Skeletal muscle tissue (tissue), 4 donors: ENCODE measurements around the gene GPSM1. TPM values are rescaled to one million over a fixed set of nuclear protein-coding genes. Genes with fewer than 3 reads are reported as not detected.

Experiments
- H3K27ac ChIP-seq: one replicate; pipeline ENCODE4 v1.7.0; 2013; ENCODE audit warnings: mild to moderate bottlenecking, low read depth, low read length, inconsistent platforms
- H3K27me3 ChIP-seq, 3 donors: one replicate each; pipeline ENCODE4 v1.7.0; 2013; ENCODE audit warnings: low read length in 3 of 3; ENCODE audit not compliant: control insufficient read depth in 3 of 3, insufficient read depth in 3 of 3
- H3K36me3 ChIP-seq, 3 donors: one replicate each; pipeline ENCODE4 v1.7.0; 2013; ENCODE audit warnings: low read length in 3 of 3; ENCODE audit not compliant: control insufficient read depth in 3 of 3, insufficient read depth in 3 of 3
- H3K4me1 ChIP-seq, 3 donors: one replicate each; pipeline ENCODE4 v1.7.0; 2013; ENCODE audit warnings: low read length in 3 of 3, mild to moderate bottlenecking in 3 of 3; ENCODE audit not compliant: control insufficient read depth in 3 of 3, insufficient read depth in 3 of 3
- H3K4me3 ChIP-seq, 3 donors: one replicate each; pipeline ENCODE4 v1.7.0; 2013; ENCODE audit warnings: low read length in 3 of 3
- H3K9ac ChIP-seq, 3 donors: one replicate each; pipeline ENCODE4 v1.7.0; 2013; ENCODE audit warnings: low read length in 3 of 3, mild to moderate bottlenecking in 3 of 3, moderate library complexity in 2 of 3, low read depth in 1 of 3
- H3K9me3 ChIP-seq, 3 donors: one replicate each; pipeline ENCODE4 v1.7.0; 2013; ENCODE audit warnings: low read length in 3 of 3; ENCODE audit not compliant: control insufficient read depth in 3 of 3
- total RNA-seq: library from RNA; depleted of rRNA; stranded (reverse); fragments of >200 nt; gene quantifications from one replicate; pipeline ENCODE4 v1.2.3, GENCODE V29; 2014
- donor health status: Osteomylitis.

Gene GPSM1
- total RNA-seq, 1 donor from 2014 or later = 14.1 TPM

- Histone ChIP-seq H3K4me3 (no peak overlapping the region), H3K9me3 (no peaks in the 10 kb centered on the region), H3K4me1 (no peaks in the 10 kb centered on the region), H3K27me3 (no peaks in the 10 kb centered on the region), H3K27ac (no peak overlapping the region), H3K36me3 (peaks cover 35 to 43% (median 42%) of the 10 kb centered on the region in 3 donors), H3K9ac (no peak overlapping the region)
Observed at GRCh38 chr9:136379401-136379800, 52.1 kb downstream of the GPSM1 start.

- no peaks in the 10 kb centered on the region for H3K27me3 ChIP-seq
- H3K36me3 ChIP-seq = peaks cover 36 to 47% (median 43%) of the 10 kb centered on the region in 3 donors
- no peaks in the 10 kb centered on the region for H3K9me3 ChIP-seq
- H3K4me3 ChIP-seq = no peak overlapping the region
- no peak overlapping the region for H3K9ac ChIP-seq
- no peaks in the 10 kb centered on the region for H3K4me1 ChIP-seq
- H3K27ac ChIP-seq = no peak overlapping the region
Observed at GRCh38 chr9:136379891-136380290, 52.6 kb downstream of the GPSM1 start.

GRCh38 chr9:136380381-136380780 is 53.0 kb downstream of the GPSM1 start:
- Histone ChIP-seq H3K4me1 (no peaks in the 10 kb centered on the region), H3K9ac (no peak overlapping the region), H3K27ac (no peak overlapping the region), H3K4me3 (no peak overlapping the region), H3K9me3 (no peaks in the 10 kb centered on the region), H3K36me3 (peaks cover 40 to 50% (median 43%) of the 10 kb centered on the region in 3 donors), H3K27me3 (no peaks in the 10 kb centered on the region)

GRCh38 chr9:136381311-136381710 is 54.0 kb downstream of the GPSM1 start:
- H3K27me3 ChIP-seq = no peaks in the 10 kb centered on the region
- H3K9ac ChIP-seq = no peak overlapping the region
- no peak overlapping the region for H3K27ac ChIP-seq
- no peak overlapping the region for H3K4me3 ChIP-seq
- peaks cover 39 to 50% (median 46%) of the 10 kb centered on the region in 3 donors for H3K36me3 ChIP-seq
- no peaks in the 10 kb centered on the region for H3K4me1 ChIP-seq
- no peaks in the 10 kb centered on the region for H3K9me3 ChIP-seq

GRCh38 chr9:136381966-136382513 is 54.7 kb downstream of the GPSM1 start:
- H3K4me3 ChIP-seq = no peak overlapping the region
- H3K9me3 ChIP-seq = no peaks in the 10 kb centered on the region
- no peaks in the 10 kb centered on the region for H3K4me1 ChIP-seq
- no peaks in the 10 kb centered on the region for H3K27me3 ChIP-seq
- no peak overlapping the region for H3K9ac ChIP-seq
- H3K27ac ChIP-seq = no peak overlapping the region
- peaks cover 42 to 50% (median 49%) of the 10 kb centered on the region in 3 donors for H3K36me3 ChIP-seq

- Histone ChIP-seq H3K27ac (no peak overlapping the region), H3K9me3 (no peaks in the 10 kb centered on the region)
Observed at GRCh38 chr9:136383436-136383835, 56.1 kb downstream of the GPSM1 start.

GRCh38 chr9:136385015-136385414 is 57.7 kb downstream of the GPSM1 start:
- Histone ChIP-seq H3K4me1 (no peaks in the 10 kb centered on the region), H3K4me3 (no peak overlapping the region), H3K27ac (no peak overlapping the region), H3K27me3 (no peaks in the 10 kb centered on the region), H3K9me3 (no peaks in the 10 kb centered on the region), H3K36me3 (peaks cover 59 to 68% (median 62%) of the 10 kb centered on the region in 3 donors), H3K9ac (no peak overlapping the region)

More at GRCh38 chr9:136383436-136383835, 56.1 kb downstream of the GPSM1 start:
- Histone ChIP-seq H3K36me3 (peaks cover 51 to 58% (median 54%) of the 10 kb centered on the region in 3 donors), H3K9ac (no peak overlapping the region), H3K27me3 (no peaks in the 10 kb centered on the region), H3K4me1 (no peaks in the 10 kb centered on the region), H3K4me3 (no peak overlapping the region)

GRCh38 chr9:136386018-136386417 is 58.7 kb downstream of the GPSM1 start:
- Histone ChIP-seq H3K4me1 (no peaks in the 10 kb centered on the region), H3K4me3 (no peak overlapping the region), H3K27ac (no peak overlapping the region), H3K36me3 (peaks cover 53 to 64% (median 54%) of the 10 kb centered on the region in 3 donors), H3K9me3 (no peaks in the 10 kb centered on the region), H3K27me3 (no peaks in the 10 kb centered on the region), H3K9ac (no peak overlapping the region)

GRCh38 chr9:136387217-136387616 is 59.9 kb downstream of the GPSM1 start:
- Histone ChIP-seq H3K36me3 (peaks cover 57 to 62% (median 59%) of the 10 kb centered on the region in 3 donors), H3K27ac (no peak overlapping the region)

GRCh38 chr9:136389396-136389795 is 62.1 kb downstream of the GPSM1 start:
- H3K4me1 ChIP-seq = no peaks in the 10 kb centered on the region
- H3K27me3 ChIP-seq = no peaks in the 10 kb centered on the region
- no peak overlapping the region for H3K27ac ChIP-seq
- H3K4me3 ChIP-seq = no peak overlapping the region
- H3K36me3 ChIP-seq = peaks cover 48 to 65% (median 49%) of the 10 kb centered on the region in 3 donors
- H3K9me3 ChIP-seq = no peaks in the 10 kb centered on the region
- no peak overlapping the region for H3K9ac ChIP-seq

More at GRCh38 chr9:136387217-136387616, 59.9 kb downstream of the GPSM1 start:
- Histone ChIP-seq H3K4me3 (no peak overlapping the region), H3K9me3 (no peaks in the 10 kb centered on the region), H3K27me3 (no peaks in the 10 kb centered on the region), H3K9ac (no peak overlapping the region), H3K4me1 (no peaks in the 10 kb centered on the region)
